CD4-positive, alpha-beta T cell (primary cell): ENCODE data around the gene PIK3CD. TPM values are rescaled to one million over a fixed set of nuclear protein-coding genes. Genes with fewer than 3 reads are reported as not detected.

ENCODE experiments used
- ATAC-seq: fragments of 200-7000 bp; cut with Tn5 transposase; one replicate; pipeline ENCODE4 v1.10.0; 2022; ENCODE audit warnings: mild to moderate bottlenecking; ENCODE audit not compliant: poor library complexity
- CTCF ChIA-PET: fragments of 350-600 bp; sonication (Branson Sonifier 250); formaldehyde crosslinking; loops from one replicate; lab custom pipeline; 2021; ENCODE audit warnings: antibody characterized with exemption, inconsistent platforms; lab: Charles Lee
- POLR2A ChIA-PET: fragments of 350-600 bp; sonication (Branson Sonifier 250); formaldehyde crosslinking; loops from one replicate; lab custom pipeline; 2021; ENCODE audit warnings: antibody characterized with exemption, inconsistent platforms; lab: Charles Lee
- DNase-seq, 14 experiments: peaks; one replicate each; pipeline ENCODE4 v3.0.0-alpha.2; 2013 to 2020; ENCODE audit warnings: mixed read lengths in 2 of 14
- H3K27ac ChIP-seq, 2 donors: one replicate each; pipeline versions ENCODE4 v1.5.1 to v1.7.0; 2013; ENCODE audit warnings: low read length in 2 of 2, low read depth in 1 of 2, mild to moderate bottlenecking in 1 of 2
- H3K27me3 ChIP-seq, 2 experiments: 1 replicate in 1 of 2; 2 replicates in 1 of 2; pipeline versions ENCODE4 v1.6.1 to v1.7.0; 2013; ENCODE audit warnings: low read length in 2 of 2, control low read depth in 1 of 2, mild to moderate bottlenecking in 1 of 2, moderate library complexity in 1 of 2; ENCODE audit not compliant: insufficient read depth in 2 of 2, control insufficient read depth in 1 of 2
- H3K36me3 ChIP-seq: one replicate; pipeline ENCODE4 v1.6.1; 2013; ENCODE audit warnings: low read length, control low read depth; ENCODE audit not compliant: insufficient read depth
- H3K4me1 ChIP-seq: one replicate; pipeline ENCODE4 v1.6.1; 2013; ENCODE audit warnings: low read length, control low read depth; ENCODE audit not compliant: insufficient read depth
- H3K4me3 ChIP-seq: one replicate; pipeline ENCODE4 v1.5.1; 2013; ENCODE audit warnings: mild to moderate bottlenecking, low read length, moderate library complexity
- H3K9me3 ChIP-seq, 2 experiments: 1 replicate in 1 of 2; 2 replicates in 1 of 2; pipeline versions ENCODE4 v1.6.1 to v1.7.0; 2013; ENCODE audit warnings: low read length in 2 of 2, mild to moderate bottlenecking in 2 of 2, control low read depth in 1 of 2, moderate library complexity in 1 of 2; ENCODE audit not compliant: control insufficient read depth in 1 of 2, insufficient read depth in 1 of 2
- H3K27ac Mint-ChIP-seq: one replicate; pipeline ENCODE4 v1.8.0; 2020; ENCODE audit warnings: mixed read lengths
- H3K27me3 Mint-ChIP-seq: one replicate; pipeline ENCODE4 v1.8.0; 2021; ENCODE audit warnings: mixed read lengths
- H3K36me3 Mint-ChIP-seq: one replicate; pipeline ENCODE4 v1.8.0; 2021; ENCODE audit warnings: low read depth, mixed read lengths
- H3K4me1 Mint-ChIP-seq: one replicate; pipeline ENCODE4 v1.8.0; 2021; ENCODE audit warnings: low read depth, mixed read lengths
- H3K4me3 Mint-ChIP-seq: one replicate; pipeline ENCODE4 v1.8.0; 2020; ENCODE audit warnings: mild to moderate bottlenecking, mixed read lengths
- H3K9me3 Mint-ChIP-seq: one replicate; pipeline ENCODE4 v1.8.0; 2020; ENCODE audit warnings: mixed read lengths
- CTCF ChIP-seq: fragments of 200-600 bp; IDR thresholded peaks from one replicate; pipeline ENCODE4 v1.8.0; 2022; ENCODE audit warnings: antibody characterized with exemption, mild to moderate bottlenecking
- intact Hi-C, 2 experiments: fragments of 100-400 bp; cut with DNase I in 1 of 2; cut with micrococcal nuclease in 1 of 2; formaldehyde crosslinking; loops; one replicate each; pipeline versions ENCODE4 v1.15.1 to v1.9.0; 2023 to 2025; cut with DNase I, micrococcal nuclease
- total RNA-seq, 174 experiments: library from RNA in 2 of 174; stranded (reverse) in 2 of 174; gene quantifications; one replicate each; pipeline ENCODE4 v1.2.3 and lab custom pipeline; 2021 to 2026

The PIK3CD gene
- total RNA-seq, 2 experiments from 2014 or later = 202 to 213 TPM

GRCh38 chr1:9768983-9769382, 117.5 kb downstream of the PIK3CD start:
- Mint-ChIP-seq H3K27me3 (no peaks in the 10 kb centered on the region), H3K4me3 (no peak overlapping the region), H3K36me3 (peaks cover 23% of the 10 kb centered on the region), H3K4me1 (peaks cover 22% of the 10 kb centered on the region), H3K9me3 (no peaks in the 10 kb centered on the region), H3K27ac (no peak overlapping the region)
- ChIA-PET CTCF (no interaction called here), POLR2A (no interaction called here)
- Histone ChIP-seq H3K27me3 (no peaks in the 10 kb centered on the region), H3K36me3 (peaks cover 13% of the 10 kb centered on the region), H3K27ac (no peak overlapping the region), H3K9me3 (no peaks in the 10 kb centered on the region), H3K4me1 (peaks cover 3% of the 10 kb centered on the region), H3K4me3 (no peak overlapping the region)
- DNase-seq (no peak), ATAC-seq (no peak)
- intact Hi-C loops = no loop called here
- TF ChIP-seq CTCF = no peak

GRCh38 chr1:9770298-9770697, 118.8 kb downstream of the PIK3CD start:
- peak; percentile 76 for ATAC-seq
- no peak for DNase-seq
- intact Hi-C loops = no loop called here
- Mint-ChIP-seq H3K4me1 (peaks cover 24% of the 10 kb centered on the region), H3K27me3 (no peaks in the 10 kb centered on the region), H3K9me3 (no peaks in the 10 kb centered on the region), H3K27ac (no peak overlapping the region), H3K36me3 (peaks cover 17% of the 10 kb centered on the region), H3K4me3 (no peak overlapping the region)
- H3K27ac ChIP-seq = no peak overlapping the region
- H3K4me1 ChIP-seq = peaks cover 3% of the 10 kb centered on the region
- ChIA-PET POLR2A (no interaction called here), CTCF (interaction anchor here (0.6 to 0.9 kb wide), 2 partner anchors 11 to 16 kb away, joined by 3 read pairs; no protein-coding TSS in a partner anchor)
- H3K27me3 ChIP-seq = no peaks in the 10 kb centered on the region
- no peak overlapping the region for H3K4me3 ChIP-seq
- TF ChIP-seq CTCF = no peak
- peaks cover 13% of the 10 kb centered on the region for H3K36me3 ChIP-seq
- H3K9me3 ChIP-seq = no peaks in the 10 kb centered on the region

GRCh38 chr1:9774712-9775679, 123.5 kb downstream of the PIK3CD start:
- CTCF ChIA-PET = no interaction called here
- peaks cover 16% of the 10 kb centered on the region for H3K36me3 ChIP-seq
- ATAC-seq = no peak
- H3K27ac ChIP-seq = no peak overlapping the region
- Mint-ChIP-seq H3K4me1 (peaks cover 24% of the 10 kb centered on the region), H3K27me3 (no peaks in the 10 kb centered on the region), H3K27ac (peak overlapping the region; percentile 55), H3K9me3 (no peaks in the 10 kb centered on the region), H3K36me3 (peaks cover 19% of the 10 kb centered on the region), H3K4me3 (no peak overlapping the region)
- intact Hi-C loops = no loop called here
- H3K27me3 ChIP-seq = no peaks in the 10 kb centered on the region
- TF ChIP-seq CTCF = no peak
- POLR2A ChIA-PET = no interaction called here
- H3K4me3 ChIP-seq = no peak overlapping the region
- DNase-seq = no peak
- H3K4me1 ChIP-seq = peaks cover 2% of the 10 kb centered on the region
- no peaks in the 10 kb centered on the region for H3K9me3 ChIP-seq
